Vagina (tissue), 2 donors: ENCODE results near the gene GRAMD4. TPM values are rescaled to one million over a fixed set of nuclear protein-coding genes. Genes with fewer than 3 reads are reported as not detected.
A peak's percentile ranks its signal among the peaks of the same experiment; 100 is the strongest.

ENCODE experiments used
- DNase-seq, 2 donors: peaks; one replicate each; pipeline ENCODE4 v3.0.0-alpha.2; 2017; ENCODE audit errors: extremely low spot score in 2 of 2
- H3K27ac ChIP-seq: fragments of 200-600 bp; sonication (generic); one replicate; pipeline ENCODE4 v1.5.1; 2019
- H3K27me3 ChIP-seq: fragments of 200-600 bp; sonication (generic); one replicate; pipeline ENCODE4 v1.5.1; 2019
- H3K36me3 ChIP-seq, 2 donors: fragments of 200-600 bp; sonication (generic); one replicate each; pipeline ENCODE4 v1.5.1; 2017 to 2019
- H3K4me1 ChIP-seq: fragments of 200-600 bp; sonication (generic); one replicate; pipeline ENCODE4 v1.5.1; 2019
- H3K4me3 ChIP-seq, 2 donors: fragments of 200-600 bp; sonication (generic); 1 replicate in 1 of 2; 2 replicates in 1 of 2; pipeline ENCODE4 v1.5.1; 2016 to 2019
- H3K9me3 ChIP-seq: fragments of 200-600 bp; sonication (generic); one replicate; pipeline ENCODE4 v1.5.1; 2019
- POLR2A ChIP-seq, 2 donors: fragments of 450-650 bp; IDR thresholded peaks; one replicate each; pipeline ENCODE4 v1.6.1; 2017; ENCODE audit warnings: antibody characterized with exemption in 2 of 2, mild to moderate bottlenecking in 2 of 2, moderate library complexity in 2 of 2
- POLR2AphosphoS5 ChIP-seq, 2 donors: sonication (generic); formaldehyde crosslinking; IDR thresholded peaks; one replicate each; pipeline ENCODE4 v1.9.0; 2017; ENCODE audit warnings: antibody characterized with exemption in 2 of 2, mild to moderate bottlenecking in 2 of 2, low read depth in 1 of 2; ENCODE audit not compliant: insufficient read depth in 1 of 2
- intact Hi-C: fragments of 100-400 bp; cut with DNase I; formaldehyde crosslinking; loops from one replicate; pipeline ENCODE4 v1.15.1; 2023
- total RNA-seq: library from RNA; depleted of rRNA; stranded (reverse); fragments of >200 nt; gene quantifications from one replicate; pipeline ENCODE4 v1.2.3, GENCODE V29; 2016
- TF ChIP-seq, protein P1 (sequence below), 3 experiments: fragments of 450-650 bp in 2 of 3; fragments of 200-600 bp in 1 of 3; sonication (generic) in 1 of 3; IDR thresholded peaks; one replicate each; pipeline ENCODE4 v1.5.1; 2017 to 2019; ENCODE audit warnings: antibody characterized with exemption in 3 of 3, mild to moderate bottlenecking in 2 of 3, moderate library complexity in 2 of 3

Gene GRAMD4
- total RNA-seq, 1 donor from 2014 or later: 28.7 TPM

- TF ChIP-seq, protein P1, sequence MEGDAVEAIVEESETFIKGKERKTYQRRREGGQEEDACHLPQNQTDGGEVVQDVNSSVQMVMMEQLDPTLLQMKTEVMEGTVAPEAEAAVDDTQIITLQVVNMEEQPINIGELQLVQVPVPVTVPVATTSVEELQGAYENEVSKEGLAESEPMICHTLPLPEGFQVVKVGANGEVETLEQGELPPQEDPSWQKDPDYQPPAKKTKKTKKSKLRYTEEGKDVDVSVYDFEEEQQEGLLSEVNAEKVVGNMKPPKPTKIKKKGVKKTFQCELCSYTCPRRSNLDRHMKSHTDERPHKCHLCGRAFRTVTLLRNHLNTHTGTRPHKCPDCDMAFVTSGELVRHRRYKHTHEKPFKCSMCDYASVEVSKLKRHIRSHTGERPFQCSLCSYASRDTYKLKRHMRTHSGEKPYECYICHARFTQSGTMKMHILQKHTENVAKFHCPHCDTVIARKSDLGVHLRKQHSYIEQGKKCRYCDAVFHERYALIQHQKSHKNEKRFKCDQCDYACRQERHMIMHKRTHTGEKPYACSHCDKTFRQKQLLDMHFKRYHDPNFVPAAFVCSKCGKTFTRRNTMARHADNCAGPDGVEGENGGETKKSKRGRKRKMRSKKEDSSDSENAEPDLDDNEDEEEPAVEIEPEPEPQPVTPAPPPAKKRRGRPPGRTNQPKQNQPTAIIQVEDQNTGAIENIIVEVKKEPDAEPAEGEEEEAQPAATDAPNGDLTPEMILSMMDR (IDR thresholded peaks at IDR 0.05): no peak
- TF ChIP-seq POLR2AphosphoS5 (IDR thresholded peaks at IDR 0.05; ENCODE audit: insufficient read depth in 1 of 2, low read depth in 1 of 2): no peak
- TF ChIP-seq POLR2A (IDR thresholded peaks at IDR 0.05): no peak
- no peak overlapping the region for H3K27ac ChIP-seq
- peaks cover 29% of the 10 kb centered on the region for H3K4me1 ChIP-seq
- intact Hi-C loops: no loop called here
- no peaks in the 10 kb centered on the region for H3K9me3 ChIP-seq
- DNase-seq: no peak
- no peak overlapping the region for H3K4me3 ChIP-seq
- H3K27me3 ChIP-seq: no peaks in the 10 kb centered on the region
- H3K36me3 ChIP-seq: no peaks in the 10 kb centered on the region
These were observed 7.8 kb upstream of the GRAMD4 start for GRCh38 chr22:46612341-46612903.

- DNase-seq: no peak
- H3K4me3 ChIP-seq: no peak overlapping the region
- intact Hi-C loops: no loop called here
These were observed 7.1 kb upstream of the GRAMD4 start for GRCh38 chr22:46612904-46613605.

GRCh38 chr22:46613606-46614021 is 6.6 kb upstream of the GRAMD4 start:
- DNase-seq: no peak
- H3K27me3 ChIP-seq: no peaks in the 10 kb centered on the region
- TF ChIP-seq, protein P1 (IDR thresholded peaks at IDR 0.05): no peak
- TF ChIP-seq POLR2A (IDR thresholded peaks at IDR 0.05): no peak
- intact Hi-C loops: no loop called here
- H3K4me1 ChIP-seq: peaks cover 32% of the 10 kb centered on the region
- no peak overlapping the region for H3K27ac ChIP-seq
- no peak overlapping the region for H3K4me3 ChIP-seq
- no peaks in the 10 kb centered on the region for H3K9me3 ChIP-seq
- H3K36me3 ChIP-seq: no peaks in the 10 kb centered on the region

More at GRCh38 chr22:46612904-46613605, 7.1 kb upstream of the GRAMD4 start:
- TF ChIP-seq POLR2AphosphoS5 (IDR thresholded peaks at IDR 0.05; ENCODE audit: insufficient read depth in 1 of 2, low read depth in 1 of 2): no peak
- TF ChIP-seq, protein P1 (IDR thresholded peaks at IDR 0.05): no peak
- TF ChIP-seq POLR2A (IDR thresholded peaks at IDR 0.05): no peak
- H3K36me3 ChIP-seq: no peaks in the 10 kb centered on the region
- no peaks in the 10 kb centered on the region for H3K9me3 ChIP-seq
- no peak overlapping the region for H3K27ac ChIP-seq
- H3K4me1 ChIP-seq: peaks cover 29% of the 10 kb centered on the region
- H3K27me3 ChIP-seq: no peaks in the 10 kb centered on the region

GRCh38 chr22:46614025-46614931 is 5.9 kb upstream of the GRAMD4 start:
- no peaks in the 10 kb centered on the region for H3K9me3 ChIP-seq
- no peak overlapping the region for H3K4me3 ChIP-seq
- TF ChIP-seq, protein P1 (IDR thresholded peaks at IDR 0.05): no peak
- peak in 1 of 2 donors; percentile 19 for TF ChIP-seq POLR2AphosphoS5 (IDR thresholded peaks at IDR 0.05; ENCODE audit: insufficient read depth in 1 of 2, low read depth in 1 of 2)
- intact Hi-C loops: no loop called here
- H3K27ac ChIP-seq: no peak overlapping the region
- no peak for DNase-seq
- peaks cover 39% of the 10 kb centered on the region for H3K4me1 ChIP-seq
- H3K27me3 ChIP-seq: no peaks in the 10 kb centered on the region
- no peaks in the 10 kb centered on the region for H3K36me3 ChIP-seq
